Stimulated activated naive CD4-positive, alpha-beta T cell treated with Interleukin-2 at 50 U/mL for 16 hours (primary cell): ENCODE measurements around the gene PRKCA.
"Not testable (repeated sequence)": the region's sequence is repeated elsewhere in the genome, so short reads cannot be mapped to it uniquely, and the experiment has no call there.

ENCODE experiments used
- DNase-seq: peaks from one replicate; lab custom pipeline; 2025; lab: John Stamatoyannopoulos, UW

PRKCA gene

GRCh38 chr17:66489576-66489975, 187.2 kb downstream of the PRKCA start:
- DNase-seq, result not testable (repeated sequence)

DNA sequence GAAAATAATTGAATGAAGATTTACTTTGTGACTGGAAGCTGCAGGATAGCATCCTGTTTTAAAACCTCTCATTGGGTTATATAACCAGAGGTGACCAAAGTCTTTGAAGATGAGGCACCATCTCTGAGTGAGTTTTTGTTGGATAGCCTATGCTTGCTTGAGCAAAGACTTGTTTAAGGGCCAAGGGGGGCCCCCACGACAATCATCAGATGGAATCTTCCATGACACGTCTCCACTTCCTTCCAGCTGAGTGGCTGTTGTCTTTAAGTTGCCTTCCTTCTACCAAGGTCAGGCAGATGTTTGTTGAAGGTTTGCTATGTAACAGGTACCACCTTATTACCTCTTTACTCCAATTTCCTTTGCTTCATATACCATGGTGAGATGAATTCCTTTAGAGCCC, 188.8 kb downstream of the PRKCA start:
- no peak for DNase-seq

- no peak for DNase-seq
Measured at GRCh38 chr17:66491665-66492064, 189.3 kb downstream of the PRKCA start.

DNA sequence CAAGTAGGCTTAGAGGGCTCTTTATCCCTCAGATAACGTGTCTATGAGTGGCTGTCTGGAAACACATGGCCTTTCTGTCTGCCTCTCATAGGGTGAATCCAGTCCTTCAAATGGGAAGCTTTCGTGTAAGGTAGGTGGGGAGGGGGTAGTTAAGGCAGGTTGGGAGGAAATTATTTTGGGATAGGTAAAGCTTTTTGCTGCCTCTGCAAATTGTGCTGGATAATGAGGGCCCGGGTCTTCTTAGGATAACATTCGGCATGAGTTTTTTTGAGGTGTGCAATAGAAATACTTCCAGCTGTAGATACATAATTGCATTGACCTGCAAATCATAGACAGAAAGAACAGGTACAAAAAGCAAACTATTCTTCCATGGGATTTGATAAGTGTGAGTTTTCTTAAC, 189.7 kb downstream of the PRKCA start:
- DNase-seq, result no peak

DNA sequence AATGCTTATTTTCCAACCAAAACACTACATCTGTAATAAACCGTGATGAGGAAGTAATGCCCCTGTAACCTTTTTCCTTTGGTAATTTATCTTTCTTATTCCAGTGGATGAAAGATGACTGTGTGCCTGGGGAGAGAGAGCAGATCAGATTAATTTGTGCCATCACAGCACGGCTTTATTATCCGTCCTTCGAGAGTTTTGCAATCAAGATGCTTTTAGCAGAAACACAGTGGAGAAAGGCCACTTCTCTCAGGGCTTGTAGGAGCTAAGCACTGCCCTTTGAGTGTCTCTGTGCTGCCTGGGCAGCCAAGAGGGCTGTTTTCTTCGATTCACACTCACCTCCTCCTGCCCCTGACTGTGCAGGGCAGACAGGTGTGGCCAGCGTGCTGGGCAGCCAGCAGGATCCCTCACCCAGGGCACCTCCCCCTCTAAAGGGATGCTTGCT, 190.2 kb downstream of the PRKCA start:
- no peak for DNase-seq

DNA sequence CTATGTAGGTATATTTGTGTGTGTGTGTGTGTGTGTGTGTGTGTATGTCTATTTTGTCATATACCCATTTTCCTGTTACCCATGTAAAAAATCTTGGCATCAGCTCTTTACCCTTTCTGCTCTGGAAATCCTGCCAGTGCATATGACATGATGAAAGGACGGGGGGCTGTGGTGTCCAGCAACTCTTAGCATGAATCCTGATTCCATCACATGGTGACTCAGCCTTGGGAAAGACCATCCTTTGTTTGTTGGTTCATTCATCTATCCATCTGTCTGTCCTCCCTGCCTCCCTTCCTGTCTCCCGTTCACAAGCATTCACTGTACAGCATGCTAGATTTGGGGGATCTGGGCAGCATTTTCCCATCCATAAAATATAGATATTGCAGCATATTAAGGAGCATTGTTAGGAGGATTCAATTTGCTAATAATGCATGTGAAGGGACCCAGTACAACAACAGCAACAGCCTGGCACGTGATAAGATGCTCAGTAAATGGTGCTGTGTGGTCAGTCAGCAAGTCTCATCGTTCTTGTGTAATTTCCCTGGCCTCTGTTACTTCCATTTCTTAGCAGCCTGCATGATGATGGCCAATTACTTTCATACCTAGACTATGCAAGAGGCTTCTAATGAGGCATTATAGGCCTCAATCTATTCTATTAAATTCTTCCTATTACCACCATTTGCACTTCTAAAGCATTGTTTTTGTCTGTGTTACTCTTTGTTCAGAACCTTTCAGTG, 191.0 kb downstream of the PRKCA start:
- DNase-seq, result no peak

DNA sequence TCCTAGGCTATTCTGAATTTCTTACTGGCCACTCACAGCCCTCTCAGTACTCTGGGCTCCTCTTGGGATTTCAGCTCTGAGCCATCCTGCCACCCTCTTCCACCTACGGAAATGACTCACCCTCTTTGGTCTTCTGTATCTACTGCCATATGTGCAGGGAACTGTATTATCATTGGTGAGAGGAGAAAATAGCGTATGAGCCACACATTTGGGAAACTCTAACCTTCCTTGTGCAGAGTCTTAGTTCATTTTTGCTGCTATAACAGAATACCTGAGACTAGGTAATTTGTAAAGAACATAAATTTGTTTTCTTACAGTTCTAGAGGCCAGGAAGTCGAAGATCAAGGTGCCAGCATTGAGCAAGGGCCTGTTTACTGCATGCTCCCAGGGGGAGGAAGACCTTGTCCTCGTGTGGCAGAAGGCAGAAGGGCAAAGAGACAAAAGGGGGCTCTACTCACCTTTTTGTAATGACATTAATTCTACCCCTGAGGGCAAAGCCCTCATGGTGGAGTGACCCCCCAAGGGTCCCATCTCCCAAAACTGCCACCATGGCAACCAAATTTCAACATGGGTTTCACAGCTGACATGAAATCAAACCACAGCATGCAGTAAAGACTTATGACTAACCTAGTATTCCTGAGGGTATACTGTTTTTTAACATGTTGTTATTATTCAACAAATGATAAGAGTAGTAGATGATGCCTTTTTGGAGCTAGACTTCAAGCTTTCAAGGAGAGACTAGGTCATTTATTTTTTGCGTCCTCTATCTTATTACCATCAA, 191.8 kb downstream of the PRKCA start:
- no peak for DNase-seq

- no peak for DNase-seq
Measured at GRCh38 chr17:66495035-66495434, 192.6 kb downstream of the PRKCA start.

GRCh38 chr17:66496306-66496705, 193.9 kb downstream of the PRKCA start:
- DNase-seq, result no peak

GRCh38 chr17:66498580-66498979, 196.2 kb downstream of the PRKCA start:
- DNase-seq, result no peak

- no peak for DNase-seq
Measured at GRCh38 chr17:66506641-66507040, 204.2 kb downstream of the PRKCA start.

- DNase-seq, result no peak
Measured at GRCh38 chr17:66507103-66507923, 204.9 kb downstream of the PRKCA start.

DNA sequence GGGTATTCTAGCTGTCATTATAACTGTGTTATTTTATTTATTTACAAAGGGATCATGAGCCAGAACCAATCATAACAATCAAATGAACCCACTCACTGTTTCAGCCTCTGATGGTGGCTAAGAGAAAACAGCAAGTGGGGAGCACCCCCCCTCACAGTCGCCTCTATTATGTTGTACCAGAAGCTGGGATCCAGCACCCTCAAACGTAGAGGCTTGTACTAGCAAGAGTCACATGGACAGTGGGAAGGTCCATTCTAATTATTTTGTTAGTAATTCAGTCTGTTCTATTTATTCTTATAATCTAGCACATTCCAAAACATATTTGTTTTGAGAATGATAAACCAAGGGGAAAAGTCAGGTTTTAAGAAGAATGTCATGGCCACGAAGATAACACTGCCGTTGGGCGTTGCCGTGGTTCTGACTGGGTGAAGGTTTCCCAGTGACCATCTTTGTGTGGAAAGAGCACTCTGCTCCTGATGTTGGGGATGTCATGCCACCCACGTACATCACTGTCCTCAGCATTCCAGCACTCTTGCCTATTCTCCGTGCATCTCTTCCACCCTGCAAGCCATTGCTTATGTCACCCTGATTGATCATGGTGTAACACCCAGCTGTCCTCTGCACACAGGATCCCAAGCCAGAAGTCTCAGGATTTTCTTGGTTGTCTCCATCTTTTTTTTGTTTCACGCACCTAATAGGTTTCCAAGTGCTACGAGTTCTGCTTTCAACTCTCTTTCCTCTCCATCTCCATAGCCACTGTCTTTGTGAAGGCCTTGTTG, 205.8 kb downstream of the PRKCA start:
- DNase-seq, result no peak

- DNase-seq, result peak; percentile 65
Measured at GRCh38 chr17:66508896-66509844, 206.8 kb downstream of the PRKCA start.

DNA sequence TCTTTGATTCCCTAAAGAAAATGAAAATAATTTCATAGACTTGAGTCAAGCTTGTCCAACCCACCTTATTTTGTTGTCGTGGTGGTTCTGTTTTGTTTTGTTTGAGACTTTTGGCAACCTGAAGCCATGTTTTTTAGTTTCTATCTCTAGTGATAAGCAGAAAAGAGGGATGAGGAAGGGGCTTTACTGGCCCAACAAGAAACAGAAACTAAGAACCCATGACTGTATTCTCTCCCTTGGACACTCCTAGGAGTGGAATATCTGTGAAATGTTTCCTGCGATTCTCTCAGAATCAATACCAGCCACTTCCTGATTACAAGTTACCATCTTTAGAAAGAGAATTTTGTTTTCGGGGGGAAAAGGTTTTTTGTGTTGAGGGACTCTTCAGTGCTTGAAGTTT, 207.5 kb downstream of the PRKCA start:
- DNase-seq, result no peak

GRCh38 chr17:66511135-66511534, 208.7 kb downstream of the PRKCA start:
- no peak for DNase-seq

- no peak for DNase-seq
Measured at GRCh38 chr17:66514227-66514806, 211.9 kb downstream of the PRKCA start.

- no peak for DNase-seq
Measured at GRCh38 chr17:66515974-66516373, 213.6 kb downstream of the PRKCA start.

DNA sequence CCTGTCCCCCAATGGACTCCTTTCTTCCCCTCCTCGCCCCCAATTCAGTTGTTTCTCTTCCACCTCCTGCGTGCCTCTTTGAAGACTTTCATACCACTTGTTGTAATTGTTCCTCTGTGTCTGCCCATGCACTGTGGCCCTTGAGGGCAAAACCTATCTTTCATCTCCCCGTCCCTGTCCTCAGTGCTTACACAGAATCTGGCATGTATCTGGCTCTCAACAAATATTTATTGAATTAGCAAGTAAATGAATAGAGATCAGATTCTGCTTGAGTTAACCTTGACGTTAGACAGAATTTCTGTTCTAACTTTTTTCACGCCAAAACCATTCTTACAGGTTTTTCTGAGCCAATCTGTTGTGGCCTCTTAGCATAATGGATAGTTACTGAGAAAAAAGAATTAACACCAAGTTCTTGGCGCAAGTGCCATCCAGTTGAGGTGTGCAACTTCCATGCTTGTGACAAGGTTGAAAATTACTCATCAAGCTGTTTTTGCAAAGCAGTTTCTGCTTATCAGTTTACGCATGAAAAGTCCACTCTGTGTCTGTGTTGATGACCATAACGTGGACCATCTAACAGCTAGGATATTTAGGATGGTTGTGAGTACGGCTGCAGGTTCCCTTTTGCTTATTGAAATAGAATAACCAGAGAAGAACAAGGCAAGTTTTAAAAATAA, 215.1 kb downstream of the PRKCA start:
- DNase-seq, result no peak

DNA sequence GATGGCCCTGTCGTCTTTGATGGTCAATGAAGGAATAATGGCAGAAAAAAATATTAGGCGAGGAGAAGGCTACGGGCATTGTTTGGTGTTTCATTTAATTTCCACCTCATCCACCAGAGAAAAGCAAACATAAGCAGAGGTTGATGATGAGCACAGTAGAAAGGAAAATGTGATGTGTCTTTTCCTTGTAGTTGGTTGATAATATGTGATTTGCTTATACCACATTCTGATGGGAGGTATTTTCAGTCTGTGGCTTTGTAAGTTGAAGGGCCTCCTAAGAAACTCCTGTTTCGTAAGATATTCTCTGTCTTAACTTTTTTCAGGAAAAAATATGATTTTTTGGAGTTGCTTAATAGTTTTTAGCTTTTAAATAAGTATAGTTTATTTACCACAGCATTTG, 215.7 kb downstream of the PRKCA start:
- no peak for DNase-seq
